ENCODE measurements around the gene POLR2J.
A peak's percentile ranks its signal among the peaks of the same experiment; 100 is the strongest.

Gene POLR2J

GRCh38 chr7:102463841-102464576 is 14.7 kb downstream of the POLR2J start:
- peak overlapping the region; percentile 80 for H3K4me3 ChIP-seq (ENCODE audit: low read depth, low read length)
- DNase-seq (ENCODE audit: low read depth), result peak; percentile 53
- no peak for TF ChIP-seq POLR2A (IDR thresholded peaks at IDR 0.05; ENCODE audit: extremely low read depth, insufficient read length)
- TF ChIP-seq CTCF (IDR thresholded peaks at IDR 0.05; ENCODE audit: low read depth, low read length), result no peak
- no peak for TF ChIP-seq MAX (IDR thresholded peaks at IDR 0.05; ENCODE audit: low read depth, low read length)
- no peak for TF ChIP-seq MYC (IDR thresholded peaks at IDR 0.05; ENCODE audit: low read depth, low read length)

- TF ChIP-seq CTCF (IDR thresholded peaks at IDR 0.05; ENCODE audit: low read depth, low read length) (no peak), POLR2A (IDR thresholded peaks at IDR 0.05; ENCODE audit: extremely low read depth, insufficient read length) (no peak), MAX (IDR thresholded peaks at IDR 0.05; ENCODE audit: low read depth, low read length) (no peak), MYC (IDR thresholded peaks at IDR 0.05; ENCODE audit: low read depth, low read length) (no peak)
These were observed 18.3 kb downstream of the POLR2J start for GRCh38 chr7:102460467-102460866.

GRCh38 chr7:102459221-102459844 is 19.4 kb downstream of the POLR2J start:
- DNase-seq (ENCODE audit: low read depth), result no peak
- no peak overlapping the region for H3K4me3 ChIP-seq (ENCODE audit: low read depth, low read length)
- no peak for TF ChIP-seq MYC (IDR thresholded peaks at IDR 0.05; ENCODE audit: low read depth, low read length)
- no peak for TF ChIP-seq CTCF (IDR thresholded peaks at IDR 0.05; ENCODE audit: low read depth, low read length)
- TF ChIP-seq POLR2A (IDR thresholded peaks at IDR 0.05; ENCODE audit: extremely low read depth, insufficient read length), result no peak
- TF ChIP-seq MAX (IDR thresholded peaks at IDR 0.05; ENCODE audit: low read depth, low read length), result no peak

More at GRCh38 chr7:102460467-102460866, 18.3 kb downstream of the POLR2J start:
- no peak overlapping the region for H3K4me3 ChIP-seq (ENCODE audit: low read depth, low read length)
- DNase-seq (ENCODE audit: low read depth), result no peak

- H3K4me3 ChIP-seq (ENCODE audit: low read depth, low read length), result no peak overlapping the region
- no peak for DNase-seq (ENCODE audit: low read depth)
- TF ChIP-seq MYC (IDR thresholded peaks at IDR 0.05; ENCODE audit: low read depth, low read length) (no peak), POLR2A (IDR thresholded peaks at IDR 0.05; ENCODE audit: extremely low read depth, insufficient read length) (no peak), CTCF (IDR thresholded peaks at IDR 0.05; ENCODE audit: low read depth, low read length) (no peak), MAX (IDR thresholded peaks at IDR 0.05; ENCODE audit: low read depth, low read length) (no peak)
These were observed 21.3 kb downstream of the POLR2J start for GRCh38 chr7:102457352-102457924.

- H3K4me3 ChIP-seq (ENCODE audit: low read depth, low read length), result no peak overlapping the region
- DNase-seq (ENCODE audit: low read depth), result no peak
- TF ChIP-seq CTCF (IDR thresholded peaks at IDR 0.05; ENCODE audit: low read depth, low read length) (no peak), MAX (IDR thresholded peaks at IDR 0.05; ENCODE audit: low read depth, low read length) (no peak), MYC (IDR thresholded peaks at IDR 0.05; ENCODE audit: low read depth, low read length) (no peak), POLR2A (IDR thresholded peaks at IDR 0.05; ENCODE audit: extremely low read depth, insufficient read length) (no peak)
These were observed 22.4 kb downstream of the POLR2J start for GRCh38 chr7:102456327-102456726.

All from NB4 (cell line).